ENCODE results near the gene CYBC1.

DNA sequence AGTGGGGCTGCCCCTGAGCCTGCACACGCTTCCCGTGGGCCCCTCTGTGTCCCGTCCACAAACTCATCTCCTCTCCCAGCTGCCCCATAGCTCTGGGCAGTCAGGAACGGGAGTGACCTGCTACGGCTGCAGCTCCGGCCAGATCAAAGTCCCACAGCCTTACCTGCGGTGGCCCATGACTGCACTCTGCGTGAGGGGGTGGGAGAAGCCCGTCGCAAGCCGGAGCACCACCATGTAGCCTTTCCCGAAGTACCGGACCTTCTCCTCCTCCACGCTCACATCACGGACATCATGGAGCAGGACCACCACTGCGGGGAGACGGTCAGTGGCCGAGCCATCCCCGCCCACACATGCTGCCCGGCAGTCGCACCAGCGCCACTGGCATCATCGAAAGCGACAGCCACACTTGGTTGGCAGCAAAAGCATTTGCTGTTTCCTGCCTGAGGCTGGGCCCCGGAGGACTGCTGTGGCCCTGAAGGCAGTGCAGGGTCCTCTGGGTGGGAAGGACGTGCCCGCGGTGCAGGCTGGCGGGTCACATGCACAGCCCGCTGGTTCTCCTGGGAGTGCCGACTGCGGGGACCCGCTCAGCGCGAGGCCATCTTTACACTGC, 6.2 kb downstream of the CYBC1 start:
- TF ChIP-seq, protein P1, sequence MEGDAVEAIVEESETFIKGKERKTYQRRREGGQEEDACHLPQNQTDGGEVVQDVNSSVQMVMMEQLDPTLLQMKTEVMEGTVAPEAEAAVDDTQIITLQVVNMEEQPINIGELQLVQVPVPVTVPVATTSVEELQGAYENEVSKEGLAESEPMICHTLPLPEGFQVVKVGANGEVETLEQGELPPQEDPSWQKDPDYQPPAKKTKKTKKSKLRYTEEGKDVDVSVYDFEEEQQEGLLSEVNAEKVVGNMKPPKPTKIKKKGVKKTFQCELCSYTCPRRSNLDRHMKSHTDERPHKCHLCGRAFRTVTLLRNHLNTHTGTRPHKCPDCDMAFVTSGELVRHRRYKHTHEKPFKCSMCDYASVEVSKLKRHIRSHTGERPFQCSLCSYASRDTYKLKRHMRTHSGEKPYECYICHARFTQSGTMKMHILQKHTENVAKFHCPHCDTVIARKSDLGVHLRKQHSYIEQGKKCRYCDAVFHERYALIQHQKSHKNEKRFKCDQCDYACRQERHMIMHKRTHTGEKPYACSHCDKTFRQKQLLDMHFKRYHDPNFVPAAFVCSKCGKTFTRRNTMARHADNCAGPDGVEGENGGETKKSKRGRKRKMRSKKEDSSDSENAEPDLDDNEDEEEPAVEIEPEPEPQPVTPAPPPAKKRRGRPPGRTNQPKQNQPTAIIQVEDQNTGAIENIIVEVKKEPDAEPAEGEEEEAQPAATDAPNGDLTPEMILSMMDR (IDR thresholded peaks at IDR 0.05), result no peak
- TF ChIP-seq CHD2 (IDR thresholded peaks at IDR 0.05; ENCODE audit: low read length, partially characterized antibody) (no peak), NPAS2 (CRISPR knock-in tag; IDR thresholded peaks at IDR 0.05; ENCODE audit: borderline replicate concordance) (no peak), POLR2A (IDR thresholded peaks at IDR 0.05; ENCODE audit: low read length) (no peak), NR3C1 (IDR thresholded peaks at IDR 0.05) (no peak), RAD21 (conservative IDR thresholded peaks at IDR 0.05 in 1 of 2, IDR thresholded peaks at IDR 0.05 in 1 of 2) (no peak), NFE2L2 (conservative IDR thresholded peaks at IDR 0.05; ENCODE audit: low read length) (no peak), ZFP36 (IDR thresholded peaks at IDR 0.05; ENCODE audit: borderline replicate concordance, partially characterized antibody) (no peak)
- TF ChIP-seq, protein P2, sequence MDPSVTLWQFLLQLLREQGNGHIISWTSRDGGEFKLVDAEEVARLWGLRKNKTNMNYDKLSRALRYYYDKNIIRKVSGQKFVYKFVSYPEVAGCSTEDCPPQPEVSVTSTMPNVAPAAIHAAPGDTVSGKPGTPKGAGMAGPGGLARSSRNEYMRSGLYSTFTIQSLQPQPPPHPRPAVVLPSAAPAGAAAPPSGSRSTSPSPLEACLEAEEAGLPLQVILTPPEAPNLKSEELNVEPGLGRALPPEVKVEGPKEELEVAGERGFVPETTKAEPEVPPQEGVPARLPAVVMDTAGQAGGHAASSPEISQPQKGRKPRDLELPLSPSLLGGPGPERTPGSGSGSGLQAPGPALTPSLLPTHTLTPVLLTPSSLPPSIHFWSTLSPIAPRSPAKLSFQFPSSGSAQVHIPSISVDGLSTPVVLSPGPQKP (IDR thresholded peaks at IDR 0.05; ENCODE audit: low read depth, low read length), result no peak
